IMR-90 (cell line): Measurements from ENCODE around the gene MLLT10. TPM values are rescaled to one million over a fixed set of nuclear protein-coding genes. Genes with fewer than 3 reads are reported as not detected.

ENCODE experiments used
- ATAC-seq: fragments of 200-7000 bp; cut with Tn5 transposase; 2 replicates; pipeline ENCODE4 v1.9.1; 2020; ENCODE audit warnings: low read depth, mild to moderate bottlenecking, moderate library complexity
- BruUV-seq: library from RNA; stranded (reverse); fragments of 400-500 nt; replicated peaks from 2 replicates; lab custom pipeline; 2021; lab: Mats Ljungman, UMichigan
- CTCF ChIA-PET: fragments of 300-600 bp; formaldehyde crosslinking; extraction: SDS; loops from one replicate; lab custom pipeline; 2021; ENCODE audit warnings: antibody characterized with exemption; lab: Yijun Ruan, JAX
- POLR2A ChIA-PET: fragments of 300-600 bp; sonication (Branson Sonifier 250); formaldehyde crosslinking; loops from one replicate; lab custom pipeline; 2022; ENCODE audit warnings: antibody characterized with exemption; ENCODE audit not compliant: unreplicated experiment; lab: Charles Lee
- DNase-seq: peaks from one replicate; pipeline ENCODE4 v3.0.0; 2013
- H2AFZ ChIP-seq: replicated peaks from 2 replicates; pipeline ENCODE3; 2013; ENCODE audit warnings: low read length, mild to moderate bottlenecking; ENCODE audit not compliant: poor library complexity
- H2AK5ac ChIP-seq: 2 replicates; pipeline ENCODE4 v1.6.1; 2013; ENCODE audit warnings: low read depth, low read length, inconsistent platforms
- H2AK9ac ChIP-seq: replicated peaks from 2 replicates; pipeline ENCODE3; 2013; ENCODE audit warnings: mild to moderate bottlenecking, low read depth, low read length, moderate library complexity; ENCODE audit not compliant: poor library complexity
- H2BK120ac ChIP-seq: 2 replicates; pipeline ENCODE4 v1.6.1; 2013; ENCODE audit warnings: low read depth, low read length, inconsistent platforms
- H2BK15ac ChIP-seq: 3 replicates; pipeline ENCODE4 v1.6.1; 2013; ENCODE audit warnings: low read depth, low read length, inconsistent platforms
- H2BK20ac ChIP-seq: 2 replicates; pipeline ENCODE4 v1.6.1; 2013; ENCODE audit warnings: low read depth, mild to moderate bottlenecking, inconsistent platforms, low read length, moderate library complexity
- H2BK5ac ChIP-seq: 2 replicates; pipeline ENCODE4 v1.6.1; 2013; ENCODE audit warnings: mild to moderate bottlenecking, low read depth, low read length, inconsistent platforms; ENCODE audit not compliant: poor library complexity, severe bottlenecking
- H3K14ac ChIP-seq: replicated peaks from 2 replicates; pipeline ENCODE4 v1.6.1; 2013; ENCODE audit warnings: low read depth, low read length, inconsistent platforms
- H3K18ac ChIP-seq: 2 replicates; pipeline ENCODE4 v1.6.1; 2013; ENCODE audit warnings: low read depth, low read length, control low read depth
- H3K23ac ChIP-seq: 2 replicates; pipeline ENCODE4 v1.6.1; 2013; ENCODE audit warnings: low read depth, low read length, inconsistent platforms
- H3K27ac ChIP-seq: 2 replicates; pipeline ENCODE4 v1.5.1; 2013; ENCODE audit warnings: mild to moderate bottlenecking, control low read depth, low read length; ENCODE audit not compliant: insufficient read depth
- H3K27me3 ChIP-seq: 2 replicates; pipeline ENCODE4 v1.6.1; 2013; ENCODE audit warnings: low read length; ENCODE audit not compliant: control insufficient read depth, insufficient read depth
- H3K36me3 ChIP-seq: 2 replicates; pipeline ENCODE4 v1.6.1; 2013; ENCODE audit warnings: low read length, mixed read lengths; ENCODE audit not compliant: control insufficient read depth, insufficient read depth
- H3K4ac ChIP-seq: 2 replicates; pipeline ENCODE4 v1.6.1; 2013; ENCODE audit warnings: low read depth, low read length, inconsistent platforms
- H3K4me1 ChIP-seq: 2 replicates; pipeline ENCODE4 v1.6.1; 2013; ENCODE audit warnings: low read length, mixed read lengths; ENCODE audit not compliant: control insufficient read depth, insufficient read depth
- H3K4me2 ChIP-seq: 2 replicates; pipeline ENCODE4 v1.6.1; 2013; ENCODE audit warnings: low read depth, mild to moderate bottlenecking, control low read depth, low read length, moderate library complexity
- H3K4me3 ChIP-seq: 2 replicates; pipeline ENCODE4 v1.5.1; 2013; ENCODE audit warnings: low read depth, mild to moderate bottlenecking, control low read depth, low read length, moderate library complexity; ENCODE audit not compliant: insufficient read depth
- H3K56ac ChIP-seq: 2 replicates; pipeline ENCODE4 v1.6.1; 2013; ENCODE audit warnings: low read length, inconsistent platforms; ENCODE audit not compliant: insufficient read depth; ENCODE audit errors: extremely low read depth
- H3K79me1 ChIP-seq, 2 experiments: 2 replicates each; pipeline ENCODE4 v1.6.1; 2013; ENCODE audit warnings: low read length in 2 of 2, inconsistent platforms in 1 of 2, low read depth in 1 of 2
- H3K9ac ChIP-seq: 2 replicates; pipeline ENCODE4 v1.6.1; 2013; ENCODE audit warnings: low read depth, low read length, control low read depth
- H3K9me1 ChIP-seq: 2 replicates; pipeline ENCODE4 v1.6.1; 2013; ENCODE audit warnings: low read length, inconsistent platforms; ENCODE audit not compliant: insufficient read depth
- H3K9me3 ChIP-seq: 2 replicates; pipeline ENCODE4 v1.6.1; 2013; ENCODE audit warnings: low read length; ENCODE audit not compliant: control insufficient read depth, insufficient read depth
- H4K20me1 ChIP-seq: 2 replicates; pipeline ENCODE4 v1.6.1; 2013; ENCODE audit warnings: low read length, inconsistent platforms; ENCODE audit not compliant: insufficient read depth
- H4K5ac ChIP-seq: 2 replicates; pipeline ENCODE4 v1.6.1; 2013; ENCODE audit warnings: mild to moderate bottlenecking, low read depth, low read length, control low read depth
- H4K8ac ChIP-seq, 2 experiments: 2 replicates each; pipeline ENCODE4 v1.6.1; 2013; ENCODE audit warnings: low read depth in 2 of 2, low read length in 2 of 2, control low read depth in 1 of 2, inconsistent platforms in 1 of 2
- H4K91ac ChIP-seq: 2 replicates; pipeline ENCODE4 v1.6.1; 2013; ENCODE audit warnings: low read depth, low read length, inconsistent platforms; ENCODE audit not compliant: insufficient read depth
- CTCF ChIP-seq: conservative IDR thresholded peaks from 2 replicates; pipeline ENCODE4 v1.5.1; 2012; ENCODE audit warnings: mild to moderate bottlenecking, low read depth, low read length, improper control_type of control experiment
- FOS ChIP-seq: fragments of 150-350 bp; IDR thresholded peaks from 2 replicates; pipeline ENCODE4 v1.6.1; 2016; ENCODE audit warnings: low read depth, low read length
- SMC3 ChIP-seq: fragments of 150-350 bp; IDR thresholded peaks from 2 replicates; pipeline ENCODE4 v1.6.1; 2016; ENCODE audit warnings: low read depth, mild to moderate bottlenecking, antibody characterized with exemption, low read length, moderate library complexity
- dilution Hi-C: fragments of 300-500 bp; cut with HindIII; formaldehyde crosslinking; loops from one replicate; pipeline ENCODE4 v1.14.3; 2018; ENCODE audit warnings: low sequenced_read_pairs; ENCODE audit not compliant: unreplicated experiment
- in situ Hi-C: fragments of 300-500 bp; cut with MboI; formaldehyde crosslinking; loops from 3 replicates; pipeline ENCODE4 v1.14.3; 2019; ENCODE audit warnings: low sequenced_read_pairs, inconsistent platforms, mixed read lengths
- intact Hi-C: fragments of 100-400 bp; cut with micrococcal nuclease; formaldehyde crosslinking; loops from 2 replicates; pipeline ENCODE4 v1.10.0; 2022
- polyA plus RNA-seq, 3 experiments: library from polyadenylated mRNA; depleted of rRNA; stranded (reverse); fragments of >200 nt; gene quantifications; 2 replicates each; pipeline ENCODE4 v1.2.3, GENCODE V29; 2012; ENCODE audit warnings: low replicate concordance in 1 of 3
- total RNA-seq: library from RNA; depleted of rRNA; stranded (reverse); fragments of >200 nt; gene quantifications from 2 replicates; pipeline ENCODE4 v1.2.3, GENCODE V29; 2012
- TF ChIP-seq, protein P1 (sequence below): fragments of 150-350 bp; IDR thresholded peaks from 2 replicates; pipeline ENCODE4 v1.6.1; 2017; ENCODE audit warnings: mild to moderate bottlenecking, antibody characterized with exemption, low read length, low read depth

Gene MLLT10
- total and polyA plus RNA-seq, 2 of the 4 experiments (the other 2 are of a cell fraction) = 22.5 to 29.0 TPM

- no peak overlapping the region for H4K5ac ChIP-seq
- no peak overlapping the region for H3K4ac ChIP-seq
- H3K9me3 ChIP-seq = peaks cover 3% of the 10 kb centered on the region; the same call in 1 of the 2 replicates
- no peak for ATAC-seq
- ChIA-PET CTCF (interaction anchor here (0.6 to 0.7 kb wide), 3 partner anchors 54 to 344 kb away, joined by 3 to 4 read pairs (median 3); no protein-coding TSS in a partner anchor), POLR2A (no interaction called here)
- no peak overlapping the region for H2AK9ac ChIP-seq
- peaks cover 11% of the 10 kb centered on the region for H3K36me3 ChIP-seq
- no peak overlapping the region for H2BK15ac ChIP-seq
- no peak overlapping the region for H2AK5ac ChIP-seq
- peaks cover 5% of the 10 kb centered on the region for H3K4me1 ChIP-seq
- peaks cover 4% of the 10 kb centered on the region; the same call in 1 of the 2 replicates for H3K9me1 ChIP-seq
- peaks cover 42 to 68% of the 10 kb centered on the region in 2 experiments for H3K79me1 ChIP-seq
- no peak for DNase-seq
- intact Hi-C loops = no loop called here
- no peak overlapping the region for H2AFZ ChIP-seq
- no peak overlapping the region for H4K91ac ChIP-seq
- H3K18ac ChIP-seq = no peak overlapping the region
- no peak overlapping the region for H3K9ac ChIP-seq
- no peak overlapping the region for H3K27ac ChIP-seq
- H2BK120ac ChIP-seq = no peak overlapping the region
- H3K23ac ChIP-seq = no peak overlapping the region
- H2BK20ac ChIP-seq = no peak overlapping the region
- H3K14ac ChIP-seq = no peak overlapping the region
- H3K27me3 ChIP-seq = no peaks in the 10 kb centered on the region
- H3K4me3 ChIP-seq = no peak overlapping the region
- TF ChIP-seq, protein P1, sequence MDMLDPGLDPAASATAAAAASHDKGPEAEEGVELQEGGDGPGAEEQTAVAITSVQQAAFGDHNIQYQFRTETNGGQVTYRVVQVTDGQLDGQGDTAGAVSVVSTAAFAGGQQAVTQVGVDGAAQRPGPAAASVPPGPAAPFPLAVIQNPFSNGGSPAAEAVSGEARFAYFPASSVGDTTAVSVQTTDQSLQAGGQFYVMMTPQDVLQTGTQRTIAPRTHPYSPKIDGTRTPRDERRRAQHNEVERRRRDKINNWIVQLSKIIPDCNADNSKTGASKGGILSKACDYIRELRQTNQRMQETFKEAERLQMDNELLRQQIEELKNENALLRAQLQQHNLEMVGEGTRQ = no peak
- TF ChIP-seq CTCF = no peak
- TF ChIP-seq FOS = no peak
- no peak for TF ChIP-seq SMC3
- BruUV-seq = no TSS peak
- no peak overlapping the region for H2BK5ac ChIP-seq
- in situ Hi-C loops = no loop called here
- dilution Hi-C loops = no loop called here
- no peak overlapping the region for H4K8ac ChIP-seq
- H3K4me2 ChIP-seq = no peak overlapping the region
- H3K56ac ChIP-seq = no peak overlapping the region
- H4K20me1 ChIP-seq = peaks cover 21% of the 10 kb centered on the region
Measured at GRCh38 chr10:21603721-21604120, 69.7 kb downstream of the MLLT10 start.
